Fibroblast of skin of right biceps (primary cell): ENCODE measurements around the gene ZC3H18.

Source experiments
- DNase-seq: peaks from one replicate; pipeline ENCODE4 v3.0.0-alpha.2; 2013

ZC3H18 gene

DNA sequence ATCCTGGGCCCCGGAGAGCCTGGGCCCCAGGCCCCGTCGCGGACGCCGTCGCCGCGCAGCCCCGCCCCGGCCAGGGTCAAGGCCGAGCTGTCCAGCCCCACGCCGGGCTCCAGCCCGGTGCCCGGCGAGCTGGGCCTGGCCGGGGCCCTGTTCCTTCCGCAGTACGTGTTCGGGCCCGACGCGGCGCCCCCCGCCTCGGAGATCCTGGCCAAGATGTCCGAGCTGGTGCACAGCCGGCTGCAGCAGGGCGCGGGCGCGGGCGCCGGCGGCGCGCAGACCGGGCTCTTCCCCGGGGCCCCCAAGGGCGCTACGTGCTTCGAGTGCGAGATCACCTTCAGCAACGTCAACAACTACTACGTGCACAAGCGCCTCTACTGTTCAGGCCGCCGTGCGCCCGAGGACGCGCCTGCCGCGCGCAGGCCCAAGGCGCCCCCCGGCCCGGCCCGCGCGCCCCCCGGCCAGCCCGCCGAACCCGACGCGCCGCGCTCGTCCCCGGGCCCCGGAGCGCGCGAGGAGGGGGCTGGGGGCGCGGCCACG lies 36.8 kb upstream of the ZC3H18 start:
- peak; percentile 69 for DNase-seq

- peak; percentile 73 for DNase-seq
Observed at GRCh38 chr16:88533932-88534637, 36.1 kb upstream of the ZC3H18 start.

DNA sequence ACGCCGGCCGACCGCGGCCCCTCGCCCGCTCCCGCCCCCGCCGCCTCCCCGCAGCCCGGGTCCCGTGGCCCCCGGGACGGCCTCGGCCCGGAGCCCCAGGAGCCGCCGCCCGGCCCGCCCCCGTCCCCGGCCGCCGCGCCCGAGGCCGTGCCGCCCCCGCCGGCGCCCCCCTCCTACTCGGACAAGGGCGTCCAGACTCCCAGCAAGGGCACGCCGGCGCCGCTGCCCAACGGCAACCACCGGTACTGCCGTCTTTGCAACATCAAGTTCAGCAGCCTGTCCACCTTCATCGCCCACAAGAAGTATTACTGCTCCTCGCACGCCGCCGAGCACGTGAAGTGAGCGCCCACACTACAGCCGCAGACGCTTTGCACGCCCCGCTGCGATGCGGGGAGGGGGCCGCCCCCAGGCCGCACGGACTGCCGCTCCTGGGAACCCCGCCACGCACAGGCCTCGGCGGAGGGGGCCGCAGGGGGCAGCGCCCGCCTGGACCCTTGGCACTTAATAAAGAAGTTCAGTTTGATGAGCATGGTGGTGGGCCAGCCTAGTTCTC lies 35.5 kb upstream of the ZC3H18 start:
- DNase-seq: peak; percentile 23

- DNase-seq: no peak
Observed at GRCh38 chr16:88535191-88535856, 34.9 kb upstream of the ZC3H18 start.

DNA sequence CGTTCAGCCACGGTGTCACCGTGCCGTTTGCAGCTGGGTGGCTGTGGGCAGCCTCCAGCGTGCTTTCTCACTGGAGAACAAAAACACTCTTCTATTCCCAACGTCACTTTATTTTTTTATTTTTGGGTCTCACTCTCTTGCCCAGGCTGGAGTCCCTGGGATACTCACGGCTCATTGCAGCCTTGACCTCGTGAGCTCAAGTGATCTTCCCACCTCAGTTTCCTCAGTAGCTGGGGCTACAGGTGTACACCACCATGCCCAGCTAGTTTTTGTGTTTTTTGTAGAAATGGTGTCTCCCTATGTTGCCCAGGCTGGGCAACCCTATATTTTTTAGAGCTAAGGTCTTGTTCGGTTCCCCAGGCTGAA lies 34.4 kb upstream of the ZC3H18 start:
- DNase-seq: no peak

DNA sequence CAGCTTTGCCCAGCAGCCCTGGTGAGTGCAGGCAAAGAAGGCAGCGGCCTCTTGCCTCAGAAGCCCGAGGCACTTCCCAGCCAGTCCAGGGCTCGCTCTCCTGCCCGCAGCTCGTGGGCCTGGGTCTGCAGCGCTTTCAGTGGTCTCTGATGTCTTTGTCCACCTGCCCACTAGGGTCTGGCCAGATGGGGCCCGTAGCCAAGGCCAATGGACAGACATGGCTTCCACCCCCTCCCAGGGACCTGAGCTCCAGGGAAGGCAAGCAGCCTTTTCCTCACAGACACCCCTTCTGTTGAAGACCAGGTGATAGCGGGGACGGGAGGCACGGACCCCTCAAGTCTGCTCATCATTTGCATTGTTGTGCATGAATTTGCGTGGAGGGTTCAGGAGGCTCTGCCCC lies 33.7 kb upstream of the ZC3H18 start:
- DNase-seq: no peak

- DNase-seq: no peak
Observed at GRCh38 chr16:88536971-88537751, 33.0 kb upstream of the ZC3H18 start.

GRCh38 chr16:88537859-88538258 lies 32.3 kb upstream of the ZC3H18 start:
- DNase-seq: no peak

DNA sequence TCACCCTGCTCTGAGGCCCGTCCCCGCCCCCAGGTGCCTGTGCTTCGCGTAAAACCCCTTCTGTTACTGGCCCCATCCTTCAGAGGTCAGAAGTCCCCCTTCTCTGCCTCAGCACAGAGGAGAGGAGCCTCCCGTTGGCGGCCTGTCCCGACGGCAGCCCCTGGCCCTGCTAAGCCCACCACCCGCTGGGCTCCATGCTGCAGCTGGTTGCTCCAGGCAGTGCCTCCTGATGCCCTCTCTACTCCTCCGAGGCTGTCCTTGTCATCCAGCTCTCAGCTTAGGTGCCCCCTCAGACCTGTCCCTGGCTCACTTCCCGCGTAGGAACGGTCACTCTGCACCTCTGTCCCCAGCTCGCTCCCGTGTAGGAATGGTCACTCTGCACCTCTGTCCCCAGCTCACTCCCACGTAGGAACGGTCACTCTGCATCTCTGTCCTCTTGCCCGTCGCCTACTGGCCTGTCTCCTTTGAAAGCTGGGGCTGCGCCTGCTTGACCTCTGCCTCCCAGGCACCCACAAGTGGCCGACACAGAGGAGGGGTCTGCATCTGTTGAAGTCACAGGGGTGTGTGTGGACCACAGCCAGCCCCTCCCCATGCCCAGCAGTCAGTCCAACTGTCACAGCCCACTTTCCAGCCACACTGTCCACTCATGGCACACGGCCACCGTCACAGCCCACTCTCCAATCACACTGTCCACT lies 31.7 kb upstream of the ZC3H18 start:
- no peak for DNase-seq

DNA sequence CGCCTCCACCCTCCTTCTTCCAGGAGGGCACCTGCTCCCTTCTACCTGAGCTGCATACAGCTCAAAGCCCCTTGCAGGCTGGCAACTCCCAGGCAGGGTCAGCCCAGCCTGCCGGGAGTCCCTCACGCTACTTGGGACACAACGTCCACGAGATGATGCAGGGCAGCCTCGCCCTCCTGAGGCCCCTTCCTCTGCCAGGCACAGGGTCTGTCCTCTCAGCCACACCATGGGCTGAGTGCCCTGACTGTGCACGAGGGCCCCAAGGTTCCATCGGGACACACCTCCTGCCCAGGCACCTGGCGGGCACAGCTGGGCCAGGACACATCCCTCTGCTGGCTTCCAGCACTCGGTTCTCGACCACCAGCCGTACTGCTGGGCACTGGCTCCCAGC lies 30.9 kb upstream of the ZC3H18 start:
- DNase-seq: no peak

DNA sequence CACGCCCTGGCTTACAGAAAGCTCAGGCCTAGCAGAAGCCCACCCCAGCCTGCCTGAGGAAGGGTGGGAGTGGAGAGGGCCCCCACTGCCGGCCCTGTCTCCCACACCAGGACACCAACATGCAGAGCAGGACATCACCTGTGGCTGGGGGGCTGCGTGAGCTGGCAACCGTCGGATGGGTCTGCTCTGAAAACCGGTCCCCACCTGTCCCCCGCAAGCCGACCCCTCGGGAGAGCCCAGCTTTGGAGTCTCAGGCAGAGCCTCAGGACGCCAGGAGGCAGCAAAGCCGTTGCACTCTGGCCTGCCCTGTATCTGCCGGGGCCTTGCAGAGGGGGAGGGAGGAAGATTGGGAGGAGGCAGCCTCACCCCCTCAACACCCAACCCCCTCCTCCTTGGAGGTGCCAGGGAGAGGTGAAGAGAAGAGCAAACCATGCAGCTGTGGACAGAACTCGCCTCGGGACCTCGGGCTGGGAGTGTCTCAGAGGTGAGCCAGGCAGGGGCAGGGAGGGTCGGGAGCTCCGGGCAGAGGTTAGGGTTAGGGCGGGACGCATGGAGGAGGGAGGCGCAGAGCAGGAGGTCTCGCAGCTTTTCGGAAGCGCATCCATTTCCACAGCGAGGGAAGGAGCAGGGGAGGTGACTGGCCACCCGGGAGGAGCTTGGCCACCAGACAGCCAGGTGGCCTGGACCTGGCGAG lies 30.4 kb upstream of the ZC3H18 start:
- no peak for DNase-seq

GRCh38 chr16:88540346-88540977 lies 29.7 kb upstream of the ZC3H18 start:
- no peak for DNase-seq

- DNase-seq: no peak
Observed at GRCh38 chr16:88541831-88542616, 28.2 kb upstream of the ZC3H18 start.

DNA sequence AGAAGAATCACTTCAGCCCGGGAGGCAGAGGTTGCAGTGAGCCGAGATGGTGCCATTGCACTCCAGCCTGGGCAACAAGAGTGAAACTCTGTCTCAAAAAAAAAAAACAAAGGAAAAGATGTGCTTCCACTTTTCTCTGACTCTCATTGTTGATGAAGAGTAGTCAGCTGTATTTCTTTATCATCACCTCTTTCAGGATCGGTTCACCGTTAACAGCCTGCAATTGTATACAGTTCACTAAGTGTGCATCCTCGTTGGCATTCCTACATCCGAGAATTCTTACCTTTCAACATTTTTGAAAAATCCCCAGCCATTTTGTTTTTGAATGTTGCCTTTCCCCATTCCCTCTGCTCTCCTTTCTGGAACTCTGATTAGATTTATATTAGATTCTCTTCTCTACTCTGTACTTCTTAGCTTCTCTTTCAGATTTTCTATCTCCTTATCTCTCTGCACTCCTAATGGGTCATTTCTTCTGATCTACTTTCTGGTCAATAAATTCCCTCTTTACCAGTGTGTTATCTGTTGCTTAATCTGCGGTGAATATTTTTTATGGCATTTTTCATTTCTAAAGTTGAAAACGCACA lies 26.9 kb upstream of the ZC3H18 start:
- DNase-seq: no peak

DNA sequence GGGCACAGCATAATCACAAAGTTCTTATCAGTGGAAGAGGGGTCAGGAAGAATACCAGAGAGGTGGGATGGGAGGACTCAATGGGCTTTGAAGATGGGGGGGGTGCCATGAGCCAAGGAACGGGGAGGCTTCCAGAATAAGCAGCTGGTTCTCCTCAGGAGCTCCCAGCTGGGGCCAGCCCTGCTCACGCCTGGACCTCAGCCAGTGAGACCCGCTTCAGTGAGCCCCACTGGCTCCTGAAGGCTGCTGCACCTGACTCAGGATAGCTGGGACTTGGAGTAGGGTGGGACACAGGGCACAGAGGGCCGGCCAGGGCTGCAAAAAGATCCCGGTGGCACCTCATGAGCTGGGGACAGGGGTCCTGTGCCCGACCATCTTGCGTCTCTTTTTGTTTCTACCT lies 24.4 kb upstream of the ZC3H18 start:
- DNase-seq: no peak

DNA sequence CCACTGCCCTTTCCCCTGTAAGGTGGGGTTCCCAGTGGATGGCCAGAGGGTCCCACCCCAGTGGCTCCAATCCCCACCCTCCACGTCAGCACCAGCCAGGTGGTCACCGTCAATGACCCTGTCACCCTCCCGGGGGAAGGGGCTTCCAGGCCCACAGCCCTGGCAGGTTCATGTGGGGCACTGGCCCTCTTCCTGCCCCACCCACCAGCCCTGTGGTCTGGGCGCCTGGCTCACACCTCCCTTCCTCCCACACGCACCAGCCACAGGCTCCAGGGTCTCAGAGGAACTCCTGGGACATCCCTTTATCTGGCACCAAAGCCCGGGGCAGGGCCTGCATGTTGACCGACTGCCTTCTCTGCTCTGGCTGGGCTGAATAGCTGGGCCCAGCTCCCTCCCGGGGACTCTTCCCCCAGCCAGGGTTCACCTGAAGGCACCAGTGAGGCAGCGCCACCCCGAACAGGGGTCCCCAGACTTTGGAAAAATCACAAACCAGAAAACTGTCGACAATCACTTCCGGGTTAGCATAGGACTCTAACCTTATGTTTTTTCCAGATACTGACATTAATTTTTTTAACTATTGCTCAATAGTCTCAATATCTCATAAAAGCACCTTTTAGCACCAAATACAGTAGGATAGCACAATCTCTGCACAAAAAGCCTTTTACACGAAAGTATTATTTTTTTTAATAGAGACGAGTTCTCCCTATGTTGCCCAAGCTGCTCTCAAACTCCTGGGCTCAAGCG lies 21.9 kb upstream of the ZC3H18 start:
- no peak for DNase-seq

DNA sequence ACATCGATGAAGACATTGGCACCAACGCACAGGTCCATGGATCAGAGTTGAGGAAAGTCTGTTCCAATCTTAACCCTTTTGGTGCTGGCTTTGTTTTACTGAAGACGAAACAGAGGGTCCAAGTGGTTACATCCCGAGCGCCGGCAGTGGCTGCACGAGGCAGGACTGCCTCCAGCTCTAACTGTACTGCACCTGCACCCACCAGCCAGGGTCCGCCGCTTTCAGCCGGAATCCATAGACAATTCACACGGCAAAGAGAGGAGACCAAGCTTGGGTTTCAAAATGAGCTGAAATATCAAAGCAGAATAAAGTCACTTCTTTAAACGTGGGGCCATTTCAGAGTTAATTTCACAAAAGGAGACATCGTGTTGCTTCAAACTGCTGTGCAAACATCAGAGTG lies 21.2 kb upstream of the ZC3H18 start:
- no peak for DNase-seq

GRCh38 chr16:88549671-88550245 lies 20.4 kb upstream of the ZC3H18 start:
- no peak for DNase-seq

- no peak for DNase-seq
Observed at GRCh38 chr16:88550246-88550661, 19.9 kb upstream of the ZC3H18 start.
